ENCODE measurements around the gene STK32B. TPM values are rescaled to one million over a fixed set of nuclear protein-coding genes. Genes with fewer than 3 reads are reported as not detected.
A peak's percentile ranks its signal among the peaks of the same experiment; 100 is the strongest.
"Not testable (repeated sequence)": the region's sequence is repeated elsewhere in the genome, so short reads cannot be mapped to it uniquely, and the experiment has no call there.

Gene STK32B
- total and polyA plus RNA-seq, 8 donors: 0.61 to 5.5 (median 3.1) TPM

DNA sequence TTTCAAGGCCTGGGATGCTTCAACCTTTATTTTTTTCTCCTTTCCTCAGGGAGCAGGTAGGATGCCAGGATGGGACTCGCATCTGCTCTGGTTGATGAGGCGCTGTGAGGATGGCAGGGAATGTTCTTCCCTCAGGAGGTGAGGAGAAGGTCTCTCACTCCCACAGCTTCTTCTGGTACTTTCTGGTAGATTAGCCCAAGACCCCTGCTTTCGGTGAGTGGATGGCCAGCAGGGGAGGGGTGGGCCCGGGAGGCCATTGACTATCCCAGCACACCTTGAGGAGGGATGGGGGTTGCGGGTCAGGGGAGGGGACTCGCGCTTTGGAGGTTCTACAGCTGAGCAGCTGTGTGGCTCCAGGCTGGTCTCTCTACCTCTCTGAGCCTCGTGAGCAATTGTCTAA lies 46.8 kb upstream of the STK32B start:
- no peaks in the 10 kb centered on the region for H3K9me3 ChIP-seq
- intact Hi-C loops (cut with DNase I; ENCODE audit: low total_unique reads): no loop called here
- H3K36me3 ChIP-seq: no peaks in the 10 kb centered on the region
- peak in 1 of 2 donors; percentile 16 for DNase-seq
- WGBS, 5 donors: 73 to 96% (median 86%) methylated on average over 4 to 8 of the region's 8 CpGs
- TF ChIP-seq POLR2AphosphoS5 (IDR thresholded peaks at IDR 0.05): no peak
- TF ChIP-seq EP300 (IDR thresholded peaks at IDR 0.05): no peak
- TF ChIP-seq POLR2A (IDR thresholded peaks at IDR 0.05): no peak
- TF ChIP-seq, protein P1, sequence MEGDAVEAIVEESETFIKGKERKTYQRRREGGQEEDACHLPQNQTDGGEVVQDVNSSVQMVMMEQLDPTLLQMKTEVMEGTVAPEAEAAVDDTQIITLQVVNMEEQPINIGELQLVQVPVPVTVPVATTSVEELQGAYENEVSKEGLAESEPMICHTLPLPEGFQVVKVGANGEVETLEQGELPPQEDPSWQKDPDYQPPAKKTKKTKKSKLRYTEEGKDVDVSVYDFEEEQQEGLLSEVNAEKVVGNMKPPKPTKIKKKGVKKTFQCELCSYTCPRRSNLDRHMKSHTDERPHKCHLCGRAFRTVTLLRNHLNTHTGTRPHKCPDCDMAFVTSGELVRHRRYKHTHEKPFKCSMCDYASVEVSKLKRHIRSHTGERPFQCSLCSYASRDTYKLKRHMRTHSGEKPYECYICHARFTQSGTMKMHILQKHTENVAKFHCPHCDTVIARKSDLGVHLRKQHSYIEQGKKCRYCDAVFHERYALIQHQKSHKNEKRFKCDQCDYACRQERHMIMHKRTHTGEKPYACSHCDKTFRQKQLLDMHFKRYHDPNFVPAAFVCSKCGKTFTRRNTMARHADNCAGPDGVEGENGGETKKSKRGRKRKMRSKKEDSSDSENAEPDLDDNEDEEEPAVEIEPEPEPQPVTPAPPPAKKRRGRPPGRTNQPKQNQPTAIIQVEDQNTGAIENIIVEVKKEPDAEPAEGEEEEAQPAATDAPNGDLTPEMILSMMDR (IDR thresholded peaks at IDR 0.05): no peak
- H3K4me3 ChIP-seq: no peak overlapping the region
- H3K4me1 ChIP-seq: no peaks in the 10 kb centered on the region
- H3K27me3 ChIP-seq: peaks cover 0 to 34% (median 4%) of the 10 kb centered on the region in 3 donors
- no peak overlapping the region for H3K27ac ChIP-seq

DNA sequence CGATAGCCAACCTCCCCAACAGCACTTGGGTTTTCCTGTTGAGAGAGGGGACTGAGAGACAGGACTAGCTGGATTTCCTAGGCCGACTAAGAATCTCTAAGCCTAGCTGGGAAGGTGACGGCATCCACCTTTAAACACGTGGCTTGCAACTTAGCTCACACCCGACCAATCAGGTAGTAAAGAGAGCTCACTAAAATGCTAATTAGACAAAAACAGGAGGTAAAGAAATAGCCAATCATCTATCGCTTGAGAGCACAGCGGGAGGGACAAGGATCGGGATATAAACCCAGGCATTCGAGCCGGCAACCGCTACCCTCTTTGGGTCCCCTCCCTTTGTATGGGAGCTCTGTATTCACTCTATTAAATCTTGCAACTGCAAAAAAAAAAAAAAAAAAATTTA lies 44.3 kb upstream of the STK32B start:
- H3K9me3 ChIP-seq; intact Hi-C loops (cut with DNase I; ENCODE audit: low total_unique reads); H3K27ac ChIP-seq; H3K36me3 ChIP-seq; H3K4me1 ChIP-seq; H3K4me3 ChIP-seq: not testable (repeated sequence)
- H3K27me3 ChIP-seq: peaks cover 0 to 31% (median 4%) of the 10 kb centered on the region in 3 donors
- 84 to 87% (median 86%) methylated on average over 11 of the region's 11 CpGs for WGBS, 5 donors
- peak in 1 of 2 donors; percentile 13 for DNase-seq

DNA sequence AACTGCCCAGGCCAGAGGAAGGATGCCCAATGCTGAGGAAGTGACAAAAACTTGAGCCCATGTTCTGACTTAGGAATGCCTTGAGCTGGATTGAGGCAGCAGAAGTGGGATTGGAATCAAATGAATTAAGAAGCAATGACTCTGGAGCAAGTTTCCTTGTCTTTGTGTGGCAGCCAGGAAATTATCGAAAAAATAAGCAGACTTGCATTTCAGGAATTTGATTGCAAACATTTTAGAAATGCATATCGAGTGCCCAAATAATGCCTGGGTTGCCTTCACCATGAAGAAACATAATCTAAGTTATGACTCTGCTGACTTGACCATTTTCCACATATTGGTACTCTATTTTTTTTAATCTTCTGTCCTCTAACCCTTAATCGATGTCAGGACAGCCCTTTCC lies 41.5 kb upstream of the STK32B start:
- 80 to 87% (median 82%) methylated on average over 3 of the region's 3 CpGs for WGBS, 5 donors
- no peak for DNase-seq
- intact Hi-C loops (cut with DNase I; ENCODE audit: low total_unique reads): no loop called here

DNA sequence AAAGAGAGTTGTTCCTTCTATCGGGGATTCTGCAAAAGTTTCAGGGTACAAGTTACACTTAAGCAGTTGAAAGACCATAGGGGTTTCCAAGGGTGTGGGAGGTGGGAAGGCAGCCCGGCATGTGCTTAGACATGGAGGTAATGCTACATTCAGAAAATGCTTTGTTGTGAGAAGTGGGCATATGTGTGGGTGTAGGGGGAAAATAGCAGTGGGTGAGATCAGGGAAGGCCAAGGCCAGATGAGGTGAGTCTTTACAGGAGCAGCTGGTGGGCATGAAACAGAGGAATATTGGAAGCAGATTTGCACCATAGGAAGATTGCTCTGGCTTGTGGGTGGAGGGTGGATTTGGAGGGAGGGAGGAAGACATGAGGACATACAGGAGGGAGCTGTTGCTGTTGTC lies 40.3 kb upstream of the STK32B start:
- Histone ChIP-seq H3K4me1 (no peaks in the 10 kb centered on the region), H3K27me3 (peaks cover 0 to 6% (median 0%) of the 10 kb centered on the region in 3 donors)
- no peak for TF ChIP-seq POLR2AphosphoS5 (IDR thresholded peaks at IDR 0.05)

More for the DNA sequence above, 41.5 kb upstream of the STK32B start:
- no peak overlapping the region for H3K4me3 ChIP-seq
- no peaks in the 10 kb centered on the region for H3K36me3 ChIP-seq
- H3K9me3 ChIP-seq: no peaks in the 10 kb centered on the region
- no peak overlapping the region for H3K27ac ChIP-seq
- H3K27me3 ChIP-seq: peaks cover 0 to 5% (median 0%) of the 10 kb centered on the region in 3 donors
- TF ChIP-seq EP300 (IDR thresholded peaks at IDR 0.05) (no peak), POLR2AphosphoS5 (IDR thresholded peaks at IDR 0.05) (no peak), POLR2A (IDR thresholded peaks at IDR 0.05) (no peak)
- TF ChIP-seq, protein P1 (IDR thresholded peaks at IDR 0.05): no peak
- no peaks in the 10 kb centered on the region for H3K4me1 ChIP-seq

DNA sequence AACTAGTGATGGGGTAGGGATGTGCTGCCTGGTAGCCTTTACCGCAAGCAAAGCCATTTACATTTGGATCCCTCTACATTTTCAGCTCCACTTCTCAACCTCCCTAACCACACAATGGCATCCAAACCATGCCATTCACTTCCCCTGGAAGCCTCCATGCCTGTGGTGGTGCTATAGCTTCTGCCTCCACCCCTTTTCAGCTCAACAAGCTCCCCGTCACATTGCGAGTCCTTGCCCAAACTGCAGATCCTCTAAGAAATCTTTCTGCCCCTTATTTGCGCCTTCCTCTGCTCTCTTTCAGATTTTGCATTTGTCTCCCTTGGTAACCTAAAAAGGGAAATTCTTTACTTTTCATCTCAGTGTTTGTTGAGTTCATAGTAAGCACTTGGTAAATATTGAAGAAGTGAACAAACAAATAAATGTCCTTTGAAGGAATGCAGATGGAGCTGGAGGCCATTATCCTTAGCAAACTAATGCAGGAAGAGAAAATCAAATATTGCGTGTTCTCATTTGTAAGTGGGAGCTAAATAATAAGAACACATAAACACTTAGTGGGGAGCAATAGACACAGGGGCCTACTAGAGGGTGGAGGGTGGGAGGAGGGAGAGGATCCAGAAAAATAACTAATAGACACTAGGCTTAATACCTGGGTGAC lies 38.9 kb upstream of the STK32B start:
- intact Hi-C loops (cut with DNase I; ENCODE audit: low total_unique reads): no loop called here
- Histone ChIP-seq H3K36me3 (no peaks in the 10 kb centered on the region), H3K4me3 (no peak overlapping the region), H3K4me1 (no peaks in the 10 kb centered on the region), H3K9me3 (no peaks in the 10 kb centered on the region), H3K27me3 (peaks cover 0 to 18% (median 5%) of the 10 kb centered on the region in 3 donors), H3K27ac (no peak overlapping the region)
- no peak for DNase-seq
- TF ChIP-seq EP300 (IDR thresholded peaks at IDR 0.05): no peak
- TF ChIP-seq, protein P1 (IDR thresholded peaks at IDR 0.05): no peak
- TF ChIP-seq POLR2AphosphoS5 (IDR thresholded peaks at IDR 0.05): no peak
- no peak for TF ChIP-seq POLR2A (IDR thresholded peaks at IDR 0.05)
- WGBS, 5 donors: 52 to 81% (median 62%) methylated on average over 5 of the region's 5 CpGs

More for the DNA sequence above, 40.3 kb upstream of the STK32B start:
- Histone ChIP-seq H3K9me3 (no peaks in the 10 kb centered on the region), H3K36me3 (no peaks in the 10 kb centered on the region), H3K4me3 (no peak overlapping the region), H3K27ac (no peak overlapping the region)
- DNase-seq: no peak
- intact Hi-C loops (cut with DNase I; ENCODE audit: low total_unique reads): no loop called here
- WGBS, 5 donors: 84 to 98% (median 98%) methylated on average over 2 of the region's 2 CpGs

Measured in stomach (tissue), 9 donors.